Heart left ventricle (tissue), 16 donors: Measurements from ENCODE around the gene CELF4. TPM values are rescaled to one million over a fixed set of nuclear protein-coding genes. Genes with fewer than 3 reads are reported as not detected.

Experiments
- ATAC-seq, 4 donors: fragments of 200-7000 bp; cut with Tn5 transposase; one replicate each; pipeline ENCODE4 v1.9.1; 2020 to 2022; ENCODE audit warnings: moderate library complexity in 4 of 4, mild to moderate bottlenecking in 3 of 4, moderate number of reproducible peaks in 1 of 4
- DNase-seq, 5 donors: peaks; one replicate each; pipeline ENCODE4 v3.0.0-alpha.2; 2020
- H3K27ac ChIP-seq, 12 donors: fragments of 200-600 bp; sonication (generic) in 4 of 12; one replicate each; pipeline versions ENCODE4 v1.5.0 to v1.8.0; 2016 to 2022; ENCODE audit warnings: mild to moderate bottlenecking in 2 of 12
- H3K27me3 ChIP-seq, 9 donors: fragments of 200-600 bp; sonication (generic) in 2 of 9; one replicate each; pipeline versions ENCODE4 v1.5.1 to v1.8.0; 2016 to 2022; ENCODE audit warnings: mild to moderate bottlenecking in 3 of 9
- H3K36me3 ChIP-seq, 9 donors: fragments of 200-600 bp; sonication (generic) in 2 of 9; one replicate each; pipeline versions ENCODE4 v1.5.0 to v1.8.0; 2018 to 2022; ENCODE audit warnings: mild to moderate bottlenecking in 2 of 9
- H3K4me1 ChIP-seq, 12 donors: fragments of 200-600 bp; sonication (generic) in 4 of 12; one replicate each; pipeline versions ENCODE4 v1.5.0 to v1.8.0; 2016 to 2022; ENCODE audit warnings: mild to moderate bottlenecking in 3 of 12
- H3K4me3 ChIP-seq, 12 donors: fragments of 200-600 bp; sonication (generic) in 4 of 12; one replicate each; pipeline versions ENCODE4 v1.5.0 to v1.8.0; 2017 to 2022; ENCODE audit warnings: mild to moderate bottlenecking in 9 of 12, moderate library complexity in 4 of 12
- H3K9me3 ChIP-seq, 12 donors: fragments of 200-600 bp; sonication (generic) in 4 of 12; one replicate each; pipeline versions ENCODE4 v1.5.0 to v1.8.0; 2016 to 2022; ENCODE audit warnings: mild to moderate bottlenecking in 1 of 12
- CTCF ChIP-seq, 12 donors: fragments of 200-600 bp; sonication (generic) in 4 of 12; IDR thresholded peaks; one replicate each; pipeline versions ENCODE4 v1.5.0 to v1.8.0; 2018 to 2022; ENCODE audit warnings: antibody characterized with exemption in 12 of 12, mild to moderate bottlenecking in 5 of 12
- POLR2A ChIP-seq, 2 donors: fragments of 450-650 bp; IDR thresholded peaks; one replicate each; pipeline ENCODE4 v1.6.1; 2017; ENCODE audit warnings: antibody characterized with exemption in 2 of 2, mild to moderate bottlenecking in 2 of 2, moderate library complexity in 2 of 2
- WGBS, 4 donors: extraction: QIAGEN DNeasy Blood & Tissue Kit in 2 of 4; methylation state at CpG; one replicate each; pipeline versions ENCODE4 v1.1.5 to v1.1.7; 2013 to 2018; 5-methylcytosine and 5-hydroxymethylcytosine counted together
- intact Hi-C, 10 donors: fragments of 100-400 bp; cut with DNase I; formaldehyde crosslinking; loops; one replicate each; pipeline versions ENCODE4 v1.11.1 to v1.14.2; 2022
- polyA plus RNA-seq, 2 donors: library from polyadenylated mRNA; stranded (reverse); fragments of 200-250 nt; gene quantifications; one replicate each; pipeline ENCODE4 v1.2.3, GENCODE V29; 2013
- total RNA-seq, 9 donors: library from RNA; depleted of rRNA in 2 of 9; stranded (reverse); fragments of >200 nt in 2 of 9; fragmentation: NEBNext Ultra II Directional in 3 of 9; extraction: Animal tissue kit (Norgen Biotek cat#: 25700) in 3 of 9; gene quantifications; one replicate each; pipeline versions ENCODE4 v1.1.0 to v1.2.4, GENCODE V29; 2016 to 2023
- donor health status: ischemic (EF 13 %, LVEDD 7.1; RV severe dilation, severe dysfunction).
- donor health status: healthy with polysubstance abuse.
- donor health status: DM: no; HTN: yes; CAD: no.
- donor health status: DM: no; HTN: no; CAD: no.
- donor health status: ischemic (EF 25% LVEDD 6.9; RV normal size, moderate dysfunction).
- donor health status: ischemic (EF 25% LVEDD 5.7; RV mildly dilated, moderate dysfunction).
- donor health status: healthy.
- donor health status: DM: yes; HTN: yes; CAD: no.
- donor health status: ischemic (EF 35%, LVEDD 5.7; RV mildly dilated, moderate dysfunction).
- donor health status: nonischemic (EF 11% LVEDD 7.7; RV severe dilation, severe dysfunction).
- donor health status: DM: yes; HTN: yes; CAD: no.
- donor health status: PGD.
- donor health status: ischemic (EF 29% LVEDD 5.4; RV normal size, mild dysfunction).
- donor health status: nonischemic (EF 23%, LVEDD 6.1; RV moderate dilation, normal function).

CELF4 gene
- total and polyA plus RNA-seq, 11 donors = 0.11 to 0.67 (median 0.40) TPM; not detected in 3

DNA sequence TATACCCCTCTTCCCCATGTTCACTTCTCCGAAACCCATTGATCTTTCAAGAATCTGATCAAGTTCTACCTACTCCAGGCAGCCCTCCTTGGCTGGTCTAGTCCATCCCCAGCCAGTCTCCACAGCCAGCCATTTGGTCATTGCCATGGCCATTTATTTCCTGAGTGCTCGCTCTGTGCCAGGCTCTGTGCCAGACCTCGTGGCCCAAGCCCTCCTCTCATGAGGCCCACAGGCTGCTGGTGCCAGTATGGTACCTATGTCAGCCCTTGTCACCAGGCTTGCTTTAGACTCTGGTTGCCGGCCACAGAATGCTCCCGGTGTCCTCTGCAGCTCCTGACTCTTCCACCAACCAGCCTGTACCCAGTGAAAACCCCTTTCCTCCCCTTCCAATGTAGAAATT, 78.8 kb downstream of the CELF4 start:
- no peaks in the 10 kb centered on the region for H3K36me3 ChIP-seq
- H3K9me3 ChIP-seq = no peaks in the 10 kb centered on the region
- H3K4me1 ChIP-seq = peaks cover 0 to 12% (median 0%) of the 10 kb centered on the region in 12 donors
- no peak for TF ChIP-seq POLR2A (IDR thresholded peaks at IDR 0.05)
- TF ChIP-seq CTCF (IDR thresholded peaks at IDR 0.05) = no peak
- DNase-seq (no peak), ATAC-seq (no peak)
- peaks cover 23 to 78% (median 45%) of the 10 kb centered on the region in 9 donors for H3K27me3 ChIP-seq
- 64 to 75% (median 70%) methylated on average over 5 of the region's 5 CpGs for WGBS, 4 donors
- intact Hi-C loops = loop anchor here in 1 of 10 donors (10.0 kb wide), 1 partner anchor 48 kb away; no protein-coding TSS in a partner anchor
- H3K4me3 ChIP-seq = no peak overlapping the region
- no peak overlapping the region for H3K27ac ChIP-seq

DNA sequence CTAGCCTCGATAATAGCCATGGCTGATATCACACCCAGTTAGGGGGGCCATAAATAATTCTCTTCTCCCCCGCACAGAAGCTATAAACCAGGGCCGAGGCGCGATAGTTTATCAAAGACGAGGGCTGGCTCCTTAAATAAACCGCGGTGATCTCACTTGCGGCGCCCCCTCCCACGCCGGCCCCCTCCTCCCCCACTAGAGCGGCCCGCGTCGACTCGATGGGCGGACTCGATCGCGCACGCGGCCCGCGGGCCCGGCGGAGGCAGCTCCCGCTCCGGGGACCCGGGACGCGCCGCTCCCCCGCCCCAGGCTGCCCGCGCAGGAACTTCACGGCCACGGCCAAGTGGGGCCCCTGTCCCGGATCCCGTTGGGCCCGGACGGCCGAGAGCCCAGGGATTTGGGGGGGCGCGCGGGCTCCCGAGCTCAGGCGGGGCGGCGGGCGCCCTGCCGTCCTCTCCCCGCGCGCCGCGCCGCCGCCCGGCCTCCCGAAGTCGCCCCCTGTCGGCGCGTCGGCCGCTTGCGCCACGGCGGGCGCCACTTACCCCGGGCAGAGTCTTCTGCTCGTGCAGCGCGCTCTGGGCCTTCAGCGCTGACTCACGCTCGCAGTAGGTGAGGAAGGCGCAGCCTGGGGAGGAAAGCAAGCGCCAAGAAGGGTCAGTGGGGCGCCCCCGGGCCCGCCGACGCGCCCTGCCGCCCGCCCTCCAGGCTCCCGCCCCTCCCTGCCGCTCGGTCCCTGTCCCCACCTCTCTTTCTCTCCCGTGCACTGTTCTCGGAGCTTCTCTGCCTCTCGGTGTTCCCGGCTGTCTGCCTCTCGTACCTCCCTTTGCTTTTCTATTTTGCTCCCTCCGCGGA, 80.4 kb downstream of the CELF4 start:
- Histone ChIP-seq H3K27ac (no peak overlapping the region), H3K4me3 (peak overlapping the region in 1 of 12 donors; percentile 23), H3K36me3 (no peaks in the 10 kb centered on the region), H3K4me1 (peaks cover 0 to 12% (median 0%) of the 10 kb centered on the region in 12 donors), H3K9me3 (no peaks in the 10 kb centered on the region), H3K27me3 (peaks cover 23 to 73% (median 43%) of the 10 kb centered on the region in 9 donors)
- ATAC-seq (peak in 2 of 4 donors; percentile 35 to 56), DNase-seq (no peak)
- TF ChIP-seq POLR2A (IDR thresholded peaks at IDR 0.05) = no peak
- peak in 7 of 12 donors; percentile 10 to 49 (median 30) for TF ChIP-seq CTCF (IDR thresholded peaks at IDR 0.05)
- intact Hi-C loops = loop anchor here in 2 of 10 donors (5.0 to 10.0 kb wide), 2 partner anchors 50 to 98 kb away; no protein-coding TSS in a partner anchor
- WGBS, 4 donors = 2 to 7% (median 3%) methylated on average over 29 to 98 of the region's 98 CpGs

DNA sequence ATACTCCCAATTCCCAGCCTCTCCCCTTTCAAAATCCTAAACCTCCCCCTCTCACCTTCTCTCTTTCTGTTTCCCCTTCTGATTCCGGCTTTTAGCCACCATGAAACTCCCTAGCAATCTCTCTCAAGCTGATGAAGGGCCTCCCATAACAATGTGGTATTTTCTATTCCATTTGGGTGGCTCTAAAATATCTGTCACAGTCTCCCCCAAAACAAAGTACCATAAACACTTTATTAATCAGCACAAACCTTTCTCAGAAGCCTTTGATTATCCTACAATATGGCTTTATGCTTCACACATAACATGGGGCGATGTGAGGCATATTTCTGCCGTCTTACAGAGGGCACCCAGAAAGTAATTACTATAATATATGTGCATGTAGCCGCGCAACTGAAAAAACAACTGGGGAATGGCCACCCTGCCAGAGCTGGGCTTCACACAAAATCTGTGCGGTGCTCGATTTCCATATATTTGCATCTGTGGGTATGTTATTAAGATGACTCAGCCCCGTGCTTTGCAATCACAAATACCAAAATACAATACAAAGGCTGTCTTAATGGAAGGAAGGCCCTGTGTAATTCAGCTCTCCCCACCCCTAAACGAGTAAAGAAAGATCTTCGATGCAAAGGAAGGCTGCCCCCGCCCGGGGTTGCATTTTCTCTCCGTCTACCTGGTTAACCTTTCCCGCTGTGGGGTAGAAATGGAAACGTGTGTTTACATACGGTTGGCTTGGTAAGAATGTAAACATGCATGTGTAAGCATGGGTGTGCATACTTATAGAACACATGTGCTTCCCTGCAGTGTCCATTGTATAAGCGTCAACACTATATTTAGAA, 81.4 kb downstream of the CELF4 start:
- no peak overlapping the region for H3K4me3 ChIP-seq
- H3K27me3 ChIP-seq = peaks cover 19 to 66% (median 41%) of the 10 kb centered on the region in 9 donors
- no peak for ATAC-seq
- H3K4me1 ChIP-seq = peaks cover 0 to 12% (median 0%) of the 10 kb centered on the region in 12 donors
- TF ChIP-seq POLR2A (IDR thresholded peaks at IDR 0.05) = no peak
- no peak for TF ChIP-seq CTCF (IDR thresholded peaks at IDR 0.05)
- WGBS, 4 donors = 17 to 33% (median 28%) methylated on average over 17 of the region's 17 CpGs
- intact Hi-C loops = loop anchor here in 2 of 10 donors (5.0 to 10.0 kb wide), 2 partner anchors 51 to 97 kb away; no protein-coding TSS in a partner anchor
- H3K27ac ChIP-seq = no peak overlapping the region
- DNase-seq = no peak
- no peaks in the 10 kb centered on the region for H3K36me3 ChIP-seq
- H3K9me3 ChIP-seq = no peaks in the 10 kb centered on the region
